ENCODE measurements around the gene SMPD4. TPM values are rescaled to one million over a fixed set of nuclear protein-coding genes. Genes with fewer than 3 reads are reported as not detected.

Gene SMPD4
- total RNA-seq, 4 donors from 2014 or later: 27.7 to 50.0 (median 37.0) TPM

GRCh38 chr2:130187268-130187667 lies 5.9 kb upstream of the SMPD4 start:
- TF ChIP-seq POLR2A (IDR thresholded peaks at IDR 0.05) (no peak), CTCF (IDR thresholded peaks at IDR 0.05) (no peak), EP300 (IDR thresholded peaks at IDR 0.05) (no peak), POLR2AphosphoS5 (IDR thresholded peaks at IDR 0.05) (no peak)
- Histone ChIP-seq H3K4me1 (peaks cover 0 to 20% (median 11%) of the 10 kb centered on the region in 3 donors), H3K27ac (no peak overlapping the region), H3K27me3 (no peaks in the 10 kb centered on the region), H3K4me3 (no peak overlapping the region), H3K9me3 (no peaks in the 10 kb centered on the region), H3K36me3 (peaks cover 0 to 47% of the 10 kb centered on the region in 2 donors)
- no peak for ATAC-seq
- WGBS, 2 donors (ENCODE audit: low coverage in 1 of 2): 40 to 100% methylated on average over 1 of the region's 8 CpGs

GRCh38 chr2:130186391-130186790 lies 5.0 kb upstream of the SMPD4 start:
- 70% methylated on average over 5 of the region's 5 CpGs; no CpG with 5 or more reads in 1 of the 2 donors for WGBS, 2 donors (ENCODE audit: low coverage in 1 of 2)
- H3K4me1 ChIP-seq: peaks cover 0 to 20% (median 11%) of the 10 kb centered on the region in 3 donors
- ATAC-seq: no peak
- no peaks in the 10 kb centered on the region for H3K27me3 ChIP-seq
- TF ChIP-seq CTCF (IDR thresholded peaks at IDR 0.05) (no peak), POLR2AphosphoS5 (IDR thresholded peaks at IDR 0.05) (no peak), POLR2A (IDR thresholded peaks at IDR 0.05) (no peak), EP300 (IDR thresholded peaks at IDR 0.05) (no peak)
- H3K9me3 ChIP-seq: no peaks in the 10 kb centered on the region
- H3K36me3 ChIP-seq: peaks cover 0 to 40% of the 10 kb centered on the region in 2 donors
- no peak overlapping the region for H3K4me3 ChIP-seq
- no peak overlapping the region for H3K27ac ChIP-seq

GRCh38 chr2:130185896-130186295 lies 4.5 kb upstream of the SMPD4 start:
- TF ChIP-seq POLR2AphosphoS5 (IDR thresholded peaks at IDR 0.05) (no peak), CTCF (IDR thresholded peaks at IDR 0.05) (no peak), EP300 (IDR thresholded peaks at IDR 0.05) (no peak), POLR2A (IDR thresholded peaks at IDR 0.05) (no peak)
- H3K4me1 ChIP-seq: peaks cover 0 to 20% (median 11%) of the 10 kb centered on the region in 3 donors
- peaks cover 0 to 35% of the 10 kb centered on the region in 2 donors for H3K36me3 ChIP-seq
- ATAC-seq: no peak
- H3K9me3 ChIP-seq: no peaks in the 10 kb centered on the region
- H3K27me3 ChIP-seq: no peaks in the 10 kb centered on the region
- 71% methylated on average over 3 of the region's 4 CpGs; no CpG with 5 or more reads in 1 of the 2 donors for WGBS, 2 donors (ENCODE audit: low coverage in 1 of 2)
- H3K27ac ChIP-seq: no peak overlapping the region
- H3K4me3 ChIP-seq: no peak overlapping the region

- H3K27ac ChIP-seq: no peak overlapping the region
- no peak for ATAC-seq
- TF ChIP-seq POLR2A (IDR thresholded peaks at IDR 0.05) (no peak), CTCF (IDR thresholded peaks at IDR 0.05) (no peak), POLR2AphosphoS5 (IDR thresholded peaks at IDR 0.05) (no peak), EP300 (IDR thresholded peaks at IDR 0.05) (no peak)
- H3K27me3 ChIP-seq: no peaks in the 10 kb centered on the region
- peaks cover 0 to 25% (median 15%) of the 10 kb centered on the region in 3 donors for H3K4me1 ChIP-seq
- WGBS, 2 donors (ENCODE audit: low coverage in 1 of 2): 83 to 88% methylated on average over 5 of the region's 10 CpGs
- H3K4me3 ChIP-seq: no peak overlapping the region
- no peaks in the 10 kb centered on the region for H3K9me3 ChIP-seq
- peaks cover 0 to 31% of the 10 kb centered on the region in 2 donors for H3K36me3 ChIP-seq
Measured at GRCh38 chr2:130185436-130185835, 4.0 kb upstream of the SMPD4 start.

All from gastroesophageal sphincter (tissue), 4 donors.